ENCODE measurements around the gene CR1L.
"Not testable (repeated sequence)": the region's sequence is repeated elsewhere in the genome, so short reads cannot be mapped to it uniquely, and the experiment has no call there.

The CR1L gene

GRCh38 chr1:207742850-207743555 lies 98.1 kb downstream of the CR1L start:
- Mint-ChIP-seq H3K27ac (no peak overlapping the region), H3K4me1 (ENCODE audit: low read depth) (peaks cover 8% of the 10 kb centered on the region), H3K4me3 (no peak overlapping the region), H3K27me3 (no peaks in the 10 kb centered on the region), H3K9me3 (no peaks in the 10 kb centered on the region), H3K36me3 (ENCODE audit: low read depth) (no peaks in the 10 kb centered on the region)

DNA sequence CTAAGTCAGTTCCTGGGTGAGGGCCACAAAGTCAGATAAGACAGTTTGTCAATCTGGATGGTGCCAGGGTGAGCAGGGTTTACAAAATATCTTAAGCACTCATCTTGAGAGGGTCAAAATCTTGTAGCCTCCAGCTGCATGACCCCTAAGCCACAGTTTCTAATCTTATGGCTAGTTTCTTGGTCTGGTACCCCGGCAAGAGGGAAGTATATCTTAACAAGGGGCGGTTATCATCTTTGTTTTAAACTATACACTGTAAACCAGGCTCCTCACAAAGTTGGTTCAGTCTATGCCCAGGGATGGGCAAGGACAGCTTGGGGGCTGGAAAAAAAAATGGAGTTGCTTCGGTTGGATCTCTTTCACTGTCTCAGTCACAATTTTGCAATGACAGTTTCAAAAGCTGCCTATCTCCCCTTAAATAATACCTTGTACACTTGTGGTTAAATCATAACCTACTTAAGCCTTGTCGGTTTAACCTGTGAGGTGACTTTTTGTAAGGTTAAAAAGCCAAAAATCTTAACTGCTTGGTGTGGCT lies 99.1 kb downstream of the CR1L start:
- Mint-ChIP-seq H3K36me3 (ENCODE audit: low read depth) (no peaks in the 10 kb centered on the region), H3K4me1 (ENCODE audit: low read depth) (peaks cover 9% of the 10 kb centered on the region), H3K4me3 (no peak overlapping the region), H3K27me3 (no peaks in the 10 kb centered on the region), H3K27ac (no peak overlapping the region), H3K9me3 (no peaks in the 10 kb centered on the region)

GRCh38 chr1:207745285-207745684 lies 100.4 kb downstream of the CR1L start:
- Mint-ChIP-seq H3K9me3 (no peaks in the 10 kb centered on the region), H3K4me1 (ENCODE audit: low read depth) (peaks cover 19% of the 10 kb centered on the region), H3K27me3 (no peaks in the 10 kb centered on the region), H3K4me3 (no peak overlapping the region), H3K27ac (no peak overlapping the region), H3K36me3 (ENCODE audit: low read depth) (no peaks in the 10 kb centered on the region)

DNA sequence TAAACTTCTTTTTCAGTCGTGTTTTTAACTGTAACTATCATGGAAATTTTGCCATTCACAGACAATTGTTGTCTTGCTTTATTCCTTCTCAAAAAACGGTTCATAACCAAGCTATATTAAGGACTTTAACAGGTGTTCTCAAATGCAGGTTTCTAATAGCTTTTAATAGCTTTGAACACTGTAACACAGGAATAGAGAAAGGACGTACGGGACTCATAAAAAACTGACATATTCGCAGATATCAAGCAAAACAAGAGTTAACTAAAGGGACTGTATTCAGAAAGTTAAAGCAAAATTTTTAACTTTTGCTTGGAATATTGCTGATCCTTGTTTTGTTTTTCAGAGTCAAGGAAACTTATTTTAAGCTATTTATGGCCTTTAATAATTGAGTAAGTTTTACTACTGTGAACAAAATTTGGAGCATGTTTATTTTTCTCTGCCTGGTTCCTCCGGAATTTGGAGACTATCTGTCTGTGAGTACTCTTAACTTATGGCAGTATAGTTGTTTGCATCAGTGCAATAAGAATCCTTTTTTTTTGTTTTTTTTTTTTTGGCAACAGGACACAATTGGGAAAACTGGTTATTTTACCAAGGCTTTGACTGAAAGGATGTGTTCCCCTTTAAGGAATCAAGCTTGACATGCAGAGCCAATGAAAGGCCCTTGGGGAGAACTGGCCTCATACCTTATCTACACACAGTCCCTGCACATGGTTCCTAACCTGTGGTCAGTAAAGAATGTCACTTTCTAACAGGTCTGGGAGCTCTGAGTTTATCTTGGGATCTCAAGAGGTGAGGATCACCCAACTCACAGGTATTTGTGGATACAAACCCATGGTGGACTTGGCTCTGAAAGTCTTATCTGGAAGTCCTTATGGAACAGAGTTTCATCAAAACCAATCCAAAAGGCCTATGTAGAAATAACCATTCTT lies 101.2 kb downstream of the CR1L start:
- H3K36me3 Mint-ChIP-seq (ENCODE audit: low read depth): no peaks in the 10 kb centered on the region
- no peaks in the 10 kb centered on the region for H3K9me3 Mint-ChIP-seq
- H3K27me3 Mint-ChIP-seq: no peaks in the 10 kb centered on the region
- H3K27ac Mint-ChIP-seq: no peak overlapping the region
- H3K4me3 Mint-ChIP-seq: no peak overlapping the region
- H3K4me1 Mint-ChIP-seq (ENCODE audit: low read depth): peaks cover 26% of the 10 kb centered on the region

DNA sequence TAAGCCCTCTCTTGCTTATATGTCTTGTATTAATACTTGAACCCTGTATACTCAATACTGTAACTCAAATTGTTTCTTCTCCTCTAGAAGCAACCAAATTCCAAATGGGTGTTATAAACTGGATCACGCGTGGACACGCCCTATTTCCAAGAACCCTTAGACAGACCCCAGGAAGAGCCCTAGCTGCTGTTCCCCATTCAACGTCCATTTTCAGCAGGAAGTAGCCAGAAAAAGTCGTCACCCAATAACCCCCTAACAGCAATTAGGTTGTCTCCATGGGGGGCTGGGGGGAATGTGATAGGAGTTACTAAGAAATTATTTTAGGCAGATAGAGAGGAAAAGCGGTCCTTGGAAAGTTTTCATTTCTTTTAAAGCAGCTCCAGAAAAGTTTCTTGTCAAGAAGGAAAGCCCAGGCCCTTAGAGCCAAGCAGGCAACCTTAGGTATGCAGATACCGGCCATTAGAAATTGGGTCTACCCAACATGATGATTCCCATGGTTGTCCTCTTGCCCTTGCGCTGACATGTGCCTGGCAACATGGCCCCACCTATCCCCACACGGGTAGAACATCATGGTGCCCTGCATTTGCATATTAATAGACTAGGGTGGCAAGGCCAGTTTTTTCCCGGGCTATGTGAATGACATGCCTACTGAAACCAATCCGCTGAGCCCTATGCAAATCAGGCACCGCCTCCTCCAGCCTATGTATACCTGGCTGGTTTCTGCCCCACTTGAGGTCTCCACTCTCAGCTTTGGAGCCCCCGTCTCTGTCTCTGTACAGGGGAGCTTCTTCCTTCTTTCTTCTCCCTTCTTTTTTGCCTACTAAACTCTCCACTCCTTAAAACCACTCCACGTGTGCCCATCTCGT lies 102.9 kb downstream of the CR1L start:
- H3K4me3 Mint-ChIP-seq: no peak overlapping the region
- H3K27ac Mint-ChIP-seq: no peak overlapping the region
- H3K27me3 Mint-ChIP-seq: no peaks in the 10 kb centered on the region

GRCh38 chr1:207748737-207749528 lies 104.0 kb downstream of the CR1L start:
- no peaks in the 10 kb centered on the region for H3K9me3 Mint-ChIP-seq
- H3K27ac Mint-ChIP-seq: no peak overlapping the region
- H3K36me3 Mint-ChIP-seq (ENCODE audit: low read depth): no peaks in the 10 kb centered on the region
- H3K27me3 Mint-ChIP-seq: no peaks in the 10 kb centered on the region
- no peak overlapping the region for H3K4me3 Mint-ChIP-seq
- H3K4me1 Mint-ChIP-seq (ENCODE audit: low read depth): peaks cover 42% of the 10 kb centered on the region

More for the DNA sequence above, 102.9 kb downstream of the CR1L start:
- Mint-ChIP-seq H3K4me1 (ENCODE audit: low read depth) (peaks cover 31% of the 10 kb centered on the region), H3K9me3 (no peaks in the 10 kb centered on the region), H3K36me3 (ENCODE audit: low read depth) (no peaks in the 10 kb centered on the region)

DNA sequence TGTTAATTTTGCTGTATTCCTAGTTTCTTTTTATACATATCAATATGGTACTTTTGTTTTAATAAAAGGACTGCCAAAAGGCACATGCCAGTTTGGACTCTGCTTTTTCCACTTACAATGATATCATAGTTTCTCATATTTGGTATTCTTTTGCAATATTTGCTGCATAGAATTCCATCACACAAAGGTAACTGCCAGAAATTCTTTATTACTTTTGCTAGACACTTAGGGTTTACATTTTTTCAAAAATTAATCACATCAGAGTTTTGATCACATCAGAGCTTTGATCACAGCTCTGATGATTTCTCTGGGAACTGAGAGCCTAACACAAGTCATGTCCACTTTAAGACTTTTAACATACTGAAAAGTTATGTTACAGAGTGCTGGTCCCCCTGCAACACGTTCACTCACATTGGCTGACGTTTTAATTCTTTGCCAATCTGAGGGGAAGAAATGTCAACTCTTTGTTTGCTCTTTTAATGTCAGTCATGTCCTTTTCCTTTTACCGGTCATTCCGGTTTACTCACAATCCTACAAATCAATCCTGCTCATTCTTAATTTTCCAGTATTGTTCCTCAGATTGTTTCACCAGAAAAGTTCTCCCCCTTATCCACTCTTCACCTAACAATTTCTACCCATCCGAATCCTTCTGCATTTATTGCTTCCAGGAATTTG lies 105.8 kb downstream of the CR1L start:
- H3K4me1 Mint-ChIP-seq (ENCODE audit: low read depth): peaks cover 60% of the 10 kb centered on the region

DNA sequence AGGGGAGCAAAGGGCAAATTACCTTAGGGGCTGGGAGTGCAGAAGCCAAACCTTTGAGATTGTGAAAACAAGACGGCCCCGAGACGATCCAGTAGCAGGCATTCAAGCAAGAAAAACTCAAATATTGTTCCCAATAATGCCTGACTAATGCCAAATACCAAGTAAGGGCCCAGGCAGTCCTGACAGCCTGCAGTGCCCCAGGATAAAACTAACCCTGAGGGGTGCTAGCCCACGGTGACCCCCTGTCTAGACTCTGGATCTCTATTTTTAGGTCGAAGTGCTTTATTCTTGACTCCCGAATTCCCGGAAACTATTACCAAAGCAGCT lies 106.5 kb downstream of the CR1L start:
- peak overlapping the region; percentile 98 for H3K27ac Mint-ChIP-seq
- not testable (repeated sequence) for H3K27me3 Mint-ChIP-seq; H3K36me3 Mint-ChIP-seq (ENCODE audit: low read depth); H3K9me3 Mint-ChIP-seq
- peaks cover 66% of the 10 kb centered on the region for H3K4me1 Mint-ChIP-seq (ENCODE audit: low read depth)
- peak overlapping the region; percentile 96 for H3K4me3 Mint-ChIP-seq

More for the DNA sequence above, 105.8 kb downstream of the CR1L start:
- Mint-ChIP-seq H3K27ac (peak overlapping the region; percentile 98), H3K9me3 (no peaks in the 10 kb centered on the region), H3K36me3 (ENCODE audit: low read depth) (peaks cover under 1% of the 10 kb centered on the region), H3K27me3 (no peaks in the 10 kb centered on the region), H3K4me3 (peak overlapping the region; percentile 96)

- Mint-ChIP-seq H3K27ac (peak within 1 kb of the TSS; percentile 98), H3K4me3 (peak within 1 kb of the TSS; percentile 96), H3K4me1 (ENCODE audit: low read depth) (peaks cover 71% of the 10 kb centered on the region), H3K27me3 (no peaks in the 10 kb centered on the region), H3K9me3 (no peaks in the 10 kb centered on the region), H3K36me3 (ENCODE audit: low read depth) (peaks cover 12% of the 10 kb centered on the region)
Measured at GRCh38 chr1:207751790-207752455, 107.0 kb downstream of the CR1L start, which contains the start of gene CD46. TSS of gene CD46 (plus strand) at chr1:207752054. CDS start at chr1:207752213, 159 bp downstream.

DNA sequence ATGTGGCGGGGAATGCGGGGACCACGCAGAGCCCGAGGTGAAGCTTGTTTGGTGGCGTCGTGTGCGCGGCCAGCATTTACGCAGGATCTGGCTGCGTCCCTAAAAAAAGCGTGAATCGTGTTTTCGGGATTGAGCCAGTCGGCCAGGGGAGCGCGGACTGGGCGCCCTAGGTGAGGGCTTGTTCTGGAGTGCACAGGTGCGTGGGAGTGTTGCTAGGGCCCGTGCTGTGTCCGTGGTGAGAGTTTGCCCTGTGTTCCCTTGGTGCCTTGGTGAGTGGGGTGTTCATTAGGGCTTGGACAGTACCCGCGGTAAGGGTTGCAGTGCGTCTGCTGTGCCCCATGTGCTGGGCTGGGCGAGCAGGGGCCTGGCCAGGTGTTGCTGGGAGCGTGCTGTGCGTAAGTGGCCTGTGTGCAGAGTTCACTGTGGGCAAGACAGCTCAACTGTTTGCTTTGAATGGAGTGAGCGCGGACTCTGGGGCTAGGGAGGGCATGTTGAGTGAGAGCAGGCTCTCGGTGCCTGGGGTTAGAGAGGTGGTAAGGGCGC lies 107.6 kb downstream of the CR1L start:
- Mint-ChIP-seq H3K4me1 (ENCODE audit: low read depth) (peaks cover 72% of the 10 kb centered on the region), H3K9me3 (no peaks in the 10 kb centered on the region), H3K36me3 (ENCODE audit: low read depth) (peaks cover 14% of the 10 kb centered on the region)

DNA sequence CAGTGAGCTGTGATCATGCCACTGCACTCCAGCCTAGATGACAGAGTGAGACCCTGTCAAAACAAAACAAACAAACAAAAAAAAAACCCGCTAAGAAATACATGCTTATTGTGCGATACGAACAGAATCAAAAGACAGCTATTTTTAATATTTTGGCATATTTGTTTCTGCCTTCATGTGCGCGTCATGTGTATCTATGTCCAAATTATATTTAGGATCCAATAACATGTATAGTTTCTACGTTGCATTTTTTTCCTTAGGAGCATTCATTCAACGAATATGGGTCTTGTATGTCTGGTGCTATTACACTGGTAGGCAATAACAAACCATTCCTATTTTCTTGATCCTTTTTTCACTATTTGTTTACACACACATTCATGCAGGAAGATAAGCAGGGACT lies 108.7 kb downstream of the CR1L start:
- H3K27ac Mint-ChIP-seq: peak overlapping the region; percentile 2
- H3K27me3 Mint-ChIP-seq: no peaks in the 10 kb centered on the region
- H3K9me3 Mint-ChIP-seq: no peaks in the 10 kb centered on the region
- peaks cover 68% of the 10 kb centered on the region for H3K4me1 Mint-ChIP-seq (ENCODE audit: low read depth)
- H3K36me3 Mint-ChIP-seq (ENCODE audit: low read depth): peaks cover 22% of the 10 kb centered on the region
- peak overlapping the region; percentile 96 for H3K4me3 Mint-ChIP-seq

More for the DNA sequence above, 107.6 kb downstream of the CR1L start:
- Mint-ChIP-seq H3K4me3 (peak overlapping the region; percentile 96), H3K27me3 (no peaks in the 10 kb centered on the region), H3K27ac (peak overlapping the region; percentile 96)

DNA sequence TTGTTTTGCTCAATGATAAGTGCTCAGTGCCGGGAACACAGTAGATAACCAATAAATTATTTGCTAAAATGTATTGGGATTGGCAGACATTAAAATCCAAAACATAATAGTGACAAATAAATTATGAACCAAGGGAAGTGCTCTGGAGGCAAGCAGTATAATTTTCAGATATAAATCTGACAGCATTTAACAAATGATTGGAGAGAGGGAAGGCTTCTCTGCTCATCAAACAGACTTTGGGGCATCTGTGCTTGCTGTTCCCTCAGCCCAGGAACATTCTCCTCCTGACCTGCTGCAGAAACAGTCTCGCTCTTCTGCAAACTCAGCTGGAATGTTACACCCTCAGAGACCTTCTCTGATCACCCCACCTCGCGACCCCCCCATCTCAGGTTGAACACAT lies 109.1 kb downstream of the CR1L start:
- H3K4me3 Mint-ChIP-seq: peak overlapping the region; percentile 96
- peak overlapping the region; percentile 2 for H3K27ac Mint-ChIP-seq
- no peaks in the 10 kb centered on the region for H3K9me3 Mint-ChIP-seq
- peaks cover 64% of the 10 kb centered on the region for H3K4me1 Mint-ChIP-seq (ENCODE audit: low read depth)
- peaks cover 26% of the 10 kb centered on the region for H3K36me3 Mint-ChIP-seq (ENCODE audit: low read depth)
- no peaks in the 10 kb centered on the region for H3K27me3 Mint-ChIP-seq
